ENCODE results near the gene POLR2J2. TPM values are rescaled to one million over a fixed set of nuclear protein-coding genes. Genes with fewer than 3 reads are reported as not detected.
"Not testable (repeated sequence)": the region's sequence is repeated elsewhere in the genome, so short reads cannot be mapped to it uniquely, and the experiment has no call there.

Gene POLR2J2
- total and polyA plus RNA-seq, 12 donors = 0.43 to 8.6 (median 3.3) TPM

DNA sequence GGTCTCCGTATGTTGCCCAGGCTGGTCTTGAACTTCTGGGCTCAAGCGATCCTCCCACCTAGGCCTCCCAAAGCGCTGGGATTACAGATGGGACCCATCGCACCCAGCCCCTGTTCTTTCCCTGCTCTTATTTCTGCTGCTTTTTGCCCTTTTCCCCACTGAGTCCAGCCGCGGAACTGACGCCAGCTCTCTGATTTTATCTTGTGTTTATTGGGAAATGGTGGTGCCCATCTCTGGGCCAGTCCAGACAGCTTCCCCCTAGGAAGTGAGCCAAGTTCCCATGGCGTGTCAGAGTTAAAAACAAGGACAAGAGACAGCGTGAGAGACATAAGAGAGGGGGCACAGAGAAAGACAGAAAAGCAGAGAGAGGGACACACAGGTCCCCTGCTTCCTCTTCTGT lies 40.8 kb downstream of the POLR2J2 start:
- H3K4me3 ChIP-seq; H3K27me3 ChIP-seq; H3K4me1 ChIP-seq; DNase-seq; H3K27ac ChIP-seq; intact Hi-C loops (cut with DNase I); H3K9me3 ChIP-seq; H3K36me3 ChIP-seq: not testable (repeated sequence)
- ATAC-seq = peak in 1 of 8 donors; percentile 5
- WGBS, 2 donors = 62 to 85% methylated on average over 5 to 6 of the region's 9 CpGs

GRCh38 chr7:102627271-102627904 lies 44.1 kb downstream of the POLR2J2 start:
- WGBS, 2 donors = no CpG with 5 or more reads among the region's 8 CpGs

DNA sequence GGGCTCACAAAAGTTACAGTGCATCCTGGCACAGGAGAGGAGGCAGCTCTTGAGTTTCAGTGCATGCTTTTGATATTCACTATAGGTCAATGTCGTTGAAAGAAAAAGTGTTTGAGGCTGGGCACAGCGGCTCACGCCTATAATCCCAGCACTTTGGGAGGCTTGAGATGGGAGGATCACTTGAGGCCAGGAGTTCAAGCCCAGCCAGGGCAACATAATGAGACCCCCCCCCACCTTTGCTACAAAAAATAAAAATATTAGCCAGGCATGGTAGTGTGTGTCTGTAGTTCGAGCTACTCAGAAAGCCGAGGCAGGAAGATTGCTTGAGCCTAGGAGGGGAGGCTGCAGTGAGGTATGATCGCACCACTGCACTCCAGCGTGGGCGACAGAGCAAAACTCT lies 53.3 kb downstream of the POLR2J2 start:
- H3K4me1 ChIP-seq; intact Hi-C loops (cut with DNase I); H3K9me3 ChIP-seq; H3K27me3 ChIP-seq; ATAC-seq; H3K27ac ChIP-seq; H3K36me3 ChIP-seq; DNase-seq; H3K4me3 ChIP-seq: not testable (repeated sequence)
- 85 to 93% methylated on average over 3 to 4 of the region's 8 CpGs for WGBS, 2 donors

More at GRCh38 chr7:102627271-102627904, 44.1 kb downstream of the POLR2J2 start:
- H3K27me3 ChIP-seq; DNase-seq; H3K4me1 ChIP-seq; H3K36me3 ChIP-seq; H3K4me3 ChIP-seq; H3K9me3 ChIP-seq; H3K27ac ChIP-seq; intact Hi-C loops (cut with DNase I): not testable (repeated sequence)
- ATAC-seq = peak; percentile 26 to 63 (median 52)

DNA sequence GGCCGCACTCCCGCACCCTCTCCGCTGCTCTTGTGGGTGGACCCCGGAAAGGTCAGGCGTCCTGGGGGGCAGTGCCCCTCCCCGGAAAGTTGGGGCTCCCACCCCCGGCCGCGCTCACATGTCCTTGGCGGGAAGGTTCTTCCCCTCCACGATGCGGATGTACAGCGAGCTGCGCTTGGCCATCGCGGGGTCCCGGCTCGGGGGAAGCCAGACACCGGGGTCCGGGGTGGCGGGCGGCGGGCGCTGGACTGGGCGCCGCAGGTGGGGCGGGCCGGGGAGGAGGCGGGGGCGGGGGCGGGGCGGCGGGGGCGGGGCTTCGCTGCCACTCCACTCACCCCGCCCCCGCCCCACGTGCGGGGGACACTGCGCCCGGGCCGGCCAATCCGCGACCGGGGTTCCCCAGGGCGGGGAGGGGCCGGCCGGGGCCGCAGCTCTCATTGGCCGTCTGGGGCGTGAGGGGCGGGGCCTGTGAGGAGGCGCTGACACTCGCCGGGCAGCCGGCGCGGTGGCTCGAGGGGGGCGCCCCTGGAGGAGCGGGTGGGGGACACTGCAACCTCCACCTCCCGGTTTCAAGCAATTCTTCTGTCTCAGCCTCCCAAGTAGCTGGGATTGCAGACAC lies 54.8 kb downstream of the POLR2J2 start, which contains the start of gene RASA4:
Gene RASA4 (minus strand): TSS at position 250 of the 619 bp plus-strand sequence. CDS start 67 bp downstream, at position 183.
- DNase-seq = peak; percentile 44 to 65
- H3K36me3 ChIP-seq; intact Hi-C loops (cut with DNase I); H3K9me3 ChIP-seq; H3K27me3 ChIP-seq: not testable (repeated sequence)
- peak; percentile 89 to 96 (median 94) for ATAC-seq
- Histone ChIP-seq H3K4me1 (peaks cover 0 to 12% (median 0%) of the 10 kb centered on the region in 9 donors), H3K27ac (peak within 1 kb of the TSS in 1 of 10 donors; percentile 72), H3K4me3 (peak within 1 kb of the TSS in 9 of 10 donors; percentile 33 to 55 (median 49))
- 0 to 2% methylated on average over 8 to 20 of the region's 62 CpGs for WGBS, 2 donors

Other genes with a start within 250 kb of the POLR2J2 start
- gene ORAI2, start 238.1 kb downstream of the POLR2J2 start, total RNA-seq = 10 to 100 TPM in 1 of 10 donors, 1 to 10 TPM in 9; 1.7 to 11.6 (median 3.7) TPM
- 1 to 10 TPM; 2.0 to 5.8 TPM for gene ORAI2, start 238.1 kb downstream of the POLR2J2 start, polyA plus RNA-seq
- 1 to 10 TPM; 4.4 to 8.6 (median 6.2) TPM for gene ALKBH4, start 206.8 kb downstream of the POLR2J2 start, total RNA-seq
- 1 to 10 TPM; 7.9 TPM for gene ALKBH4, start 206.8 kb downstream of the POLR2J2 start, polyA plus RNA-seq
- gene LRWD1, start 206.7 kb downstream of the POLR2J2 start, total RNA-seq = 10 to 100 TPM in 4 of 10 donors, 1 to 10 TPM in 6; 8.1 to 12.2 (median 9.5) TPM
- 10 to 100 TPM in 1 of 2 donors, 1 to 10 TPM in 1; 6.5 to 21.3 TPM for gene LRWD1, start 206.7 kb downstream of the POLR2J2 start, polyA plus RNA-seq
- 10 to 100 TPM; 40.1 to 74.1 (median 52.7) TPM for gene POLR2J, start 192.7 kb downstream of the POLR2J2 start, total RNA-seq
- 100 to 1,000 TPM; 127 to 228 TPM for gene POLR2J, start 192.7 kb downstream of the POLR2J2 start, polyA plus RNA-seq
- gene RASA4B, start 153.9 kb downstream of the POLR2J2 start, total RNA-seq = 10 to 100 TPM in 2 of 10 donors, 1 to 10 TPM in 8; 1.3 to 23.9 (median 4.2) TPM
- 1 to 10 TPM; 3.2 to 6.9 TPM for gene RASA4B, start 153.9 kb downstream of the POLR2J2 start, polyA plus RNA-seq
- gene UPK3BL2, start 128.0 kb downstream of the POLR2J2 start, total RNA-seq = 10 to 100 TPM in 1 of 10 donors, 1 to 10 TPM in 9; 1.5 to 16.7 (median 6.3) TPM
- 10 to 100 TPM in 1 of 2 donors, 1 to 10 TPM in 1; 4.6 to 13.9 TPM for gene UPK3BL2, start 128.0 kb downstream of the POLR2J2 start, polyA plus RNA-seq
- gene SPDYE2, start 120.4 kb downstream of the POLR2J2 start, total RNA-seq = under 1 TPM in 1 of 10 donors, not detected in 9; 0.31 TPM
- gene SPDYE2, start 120.4 kb downstream of the POLR2J2 start, polyA plus RNA-seq = under 1 TPM in 1 of 2 donors, not detected in 1; 0.51 TPM
- gene POLR2J3, start 99.1 kb downstream of the POLR2J2 start, total RNA-seq = 10 to 100 TPM in 6 of 10 donors, 1 to 10 TPM in 4; 6.7 to 19.3 (median 12.1) TPM
- 100 to 1,000 TPM in 1 of 2 donors, 10 to 100 TPM in 1; 20.7 to 102 TPM for gene POLR2J3, start 99.1 kb downstream of the POLR2J2 start, polyA plus RNA-seq
- 10 to 100 TPM in 6 of 10 donors, 1 to 10 TPM in 4; 8.3 to 76.1 (median 12.4) TPM for gene RASA4, start 54.9 kb downstream of the POLR2J2 start, total RNA-seq
- gene RASA4, start 54.9 kb downstream of the POLR2J2 start, polyA plus RNA-seq = 10 to 100 TPM; 10.2 to 13.8 TPM
- 10 to 100 TPM in 6 of 10 donors, 1 to 10 TPM in 4; 2.0 to 14.3 (median 10.7) TPM for gene UPK3BL1, start 28.9 kb downstream of the POLR2J2 start, total RNA-seq
- 10 to 100 TPM; 10.3 to 82.8 TPM for gene UPK3BL1, start 28.9 kb downstream of the POLR2J2 start, polyA plus RNA-seq
- not detected for gene SPDYE2B, start 21.3 kb downstream of the POLR2J2 start, total RNA-seq
- not detected for gene SPDYE2B, start 21.3 kb downstream of the POLR2J2 start, polyA plus RNA-seq
- 10 to 100 TPM in 2 of 10 donors, 1 to 10 TPM in 8; 4.8 to 12.4 (median 8.5) TPM for gene FAM185A, start 77.3 kb upstream of the POLR2J2 start, total RNA-seq
- gene FAM185A, start 77.3 kb upstream of the POLR2J2 start, polyA plus RNA-seq = 1 to 10 TPM; 3.7 to 4.6 TPM
- 1 to 10 TPM in 7 of 10 donors, under 1 TPM in 3; 0.12 to 9.5 (median 2.6) TPM for gene LRRC17, start 241.3 kb upstream of the POLR2J2 start, total RNA-seq
- 1 to 10 TPM; 2.5 to 2.7 TPM for gene LRRC17, start 241.3 kb upstream of the POLR2J2 start, polyA plus RNA-seq

All from heart right ventricle (tissue), 16 donors.